Globus pallidus (tissue), 1 donor: ENCODE results near the gene PLIN1.
"Not testable (repeated sequence)": the region's sequence is repeated elsewhere in the genome, so short reads cannot be mapped to it uniquely, and the experiment has no call there.

Experiments
- DNase-seq: peaks from one replicate; pipeline ENCODE4 v3.0.0-alpha.2; 2015; ENCODE audit warnings: low spot score

PLIN1 gene, protein sequence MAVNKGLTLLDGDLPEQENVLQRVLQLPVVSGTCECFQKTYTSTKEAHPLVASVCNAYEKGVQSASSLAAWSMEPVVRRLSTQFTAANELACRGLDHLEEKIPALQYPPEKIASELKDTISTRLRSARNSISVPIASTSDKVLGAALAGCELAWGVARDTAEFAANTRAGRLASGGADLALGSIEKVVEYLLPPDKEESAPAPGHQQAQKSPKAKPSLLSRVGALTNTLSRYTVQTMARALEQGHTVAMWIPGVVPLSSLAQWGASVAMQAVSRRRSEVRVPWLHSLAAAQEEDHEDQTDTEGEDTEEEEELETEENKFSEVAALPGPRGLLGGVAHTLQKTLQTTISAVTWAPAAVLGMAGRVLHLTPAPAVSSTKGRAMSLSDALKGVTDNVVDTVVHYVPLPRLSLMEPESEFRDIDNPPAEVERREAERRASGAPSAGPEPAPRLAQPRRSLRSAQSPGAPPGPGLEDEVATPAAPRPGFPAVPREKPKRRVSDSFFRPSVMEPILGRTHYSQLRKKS

DNA sequence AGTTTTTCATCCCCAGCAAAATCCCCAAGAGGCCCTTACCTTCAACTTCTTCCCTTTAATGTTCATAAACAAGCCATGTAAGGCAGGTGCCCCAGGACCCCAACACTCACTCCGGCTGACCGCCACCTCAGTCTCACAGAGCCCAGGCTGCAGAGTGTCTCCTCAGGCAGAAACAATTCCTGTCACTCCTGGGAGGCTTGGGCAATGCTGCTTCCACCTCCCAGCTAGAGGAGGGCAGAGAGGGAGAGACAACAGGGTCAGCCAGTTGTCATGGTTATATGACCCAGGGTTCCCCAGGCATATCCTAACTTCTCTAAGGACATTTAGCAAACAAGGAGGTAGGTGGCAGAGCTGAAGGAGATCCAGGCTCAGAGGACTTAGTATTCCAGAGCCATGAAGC lies at the start of gene PLIN1:
Gene PLIN1, minus strand, starts transcription at position 156 of the 400 bp plus-strand sequence. CDS start 1,878 bp downstream, outside the sequence.
- DNase-seq, result no peak

DNA sequence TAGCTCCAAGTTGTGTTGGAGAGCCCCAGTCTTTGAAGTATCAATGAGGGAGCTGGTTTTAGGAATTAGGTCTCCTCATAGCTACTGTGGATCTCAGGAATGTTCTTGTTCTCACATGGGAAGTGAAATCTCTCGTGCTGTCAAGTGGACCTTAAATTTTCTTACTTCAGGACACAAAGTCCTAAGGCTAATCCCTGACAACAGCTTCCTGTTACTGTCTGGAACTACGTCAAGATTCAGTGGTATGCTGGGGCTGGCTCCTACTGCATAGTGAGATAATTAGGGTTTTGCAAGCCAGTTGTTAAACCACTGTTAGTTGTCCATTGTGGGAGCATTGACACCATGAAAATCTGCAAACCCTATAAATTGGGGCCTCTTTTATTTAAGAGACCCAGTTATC lies 49.1 kb upstream of the PLIN1 start:
- DNase-seq, result no peak

DNA sequence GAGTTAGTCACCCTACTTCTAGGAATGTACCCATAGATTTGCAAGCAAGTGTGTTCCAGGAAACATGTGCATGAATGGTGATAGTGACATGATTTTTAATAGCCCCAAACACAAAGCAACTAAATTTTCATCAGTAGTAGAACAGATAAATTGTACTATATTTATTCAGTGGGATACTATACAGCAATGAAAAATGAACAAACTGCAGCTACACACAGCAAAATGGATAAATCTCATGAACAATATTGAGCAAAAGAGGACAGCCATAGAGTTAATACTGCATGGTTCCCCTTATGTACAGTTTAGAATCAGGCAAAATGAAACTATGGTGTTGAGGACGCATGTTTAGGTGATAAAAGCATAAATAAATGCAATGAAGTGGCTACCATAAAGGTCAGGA lies 45.9 kb upstream of the PLIN1 start:
- DNase-seq, result no peak

DNA sequence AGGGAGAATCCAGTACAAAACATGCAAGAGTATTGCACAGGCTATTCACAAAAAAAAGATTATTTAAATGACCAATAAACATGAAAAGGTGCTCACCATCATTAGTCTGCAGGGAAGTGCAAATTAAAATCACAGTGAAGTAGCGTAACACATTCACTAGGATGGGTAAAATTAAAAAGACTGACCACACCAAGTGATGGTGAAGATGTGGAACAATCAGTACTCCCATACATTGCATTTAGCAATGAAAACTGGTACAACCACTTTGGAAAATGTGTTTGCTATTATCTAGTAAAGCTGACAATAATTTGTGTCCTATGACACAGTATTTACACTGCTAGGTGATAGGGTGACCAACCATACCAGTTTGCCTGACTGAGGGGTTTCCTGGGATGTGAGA lies 45.5 kb upstream of the PLIN1 start:
- no peak for DNase-seq

DNA sequence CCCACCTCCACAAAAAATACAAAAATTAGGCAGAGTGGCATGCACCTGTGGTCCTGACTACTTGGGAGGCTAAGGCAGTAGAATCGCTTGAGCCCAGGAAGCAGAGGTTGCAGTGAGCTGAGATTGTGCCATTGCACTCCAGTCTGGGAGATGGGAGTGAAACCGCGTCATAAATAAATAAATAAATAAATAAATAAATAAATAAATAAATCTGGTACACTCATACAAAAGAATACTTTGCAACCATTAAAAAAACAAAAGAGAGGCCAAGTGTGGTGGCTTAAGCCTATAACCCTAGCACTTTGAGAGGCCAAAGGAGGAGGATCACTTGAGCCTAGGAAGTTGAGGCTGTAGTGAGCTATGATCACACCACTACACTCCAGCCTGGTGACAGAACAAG lies 43.9 kb upstream of the PLIN1 start:
- DNase-seq, result no peak

DNA sequence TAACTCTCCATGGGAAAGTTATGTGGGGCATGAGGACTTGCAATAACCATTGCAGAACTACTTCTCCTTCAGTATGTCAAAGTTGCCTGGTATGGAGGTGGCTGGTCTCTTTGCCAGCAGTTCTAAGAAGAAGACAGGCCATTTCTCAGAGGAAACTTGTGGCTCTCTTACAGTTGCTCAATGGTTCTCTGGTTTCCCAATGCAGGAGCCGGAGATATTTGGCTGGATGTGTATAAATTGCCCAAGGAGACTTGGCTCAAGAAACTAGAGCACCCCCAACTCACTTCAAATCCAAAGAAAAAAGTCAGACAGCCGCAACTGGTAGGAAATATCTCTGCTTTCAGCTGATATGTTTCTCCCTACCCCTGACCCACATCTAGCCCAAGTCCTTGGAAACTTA lies 35.6 kb upstream of the PLIN1 start:
- DNase-seq, result no peak

DNA sequence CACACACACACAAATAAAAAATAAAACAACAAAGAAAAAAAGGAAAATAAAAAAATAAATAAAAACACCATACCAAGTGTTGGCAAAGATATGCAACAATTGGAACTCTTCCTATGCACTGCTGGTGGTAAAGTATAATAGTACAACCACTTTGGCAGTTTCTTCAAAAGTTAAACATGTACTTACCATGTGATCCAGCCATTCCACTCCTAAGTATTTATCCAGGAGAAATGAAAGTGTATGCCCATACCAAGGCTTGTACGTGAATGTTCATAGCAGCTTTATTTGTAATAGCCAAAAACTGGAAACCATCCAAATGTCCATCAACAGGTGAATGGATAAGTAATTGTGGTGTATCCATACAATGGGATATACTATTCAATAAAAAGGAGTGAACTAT lies 28.4 kb upstream of the PLIN1 start:
- no peak for DNase-seq

DNA sequence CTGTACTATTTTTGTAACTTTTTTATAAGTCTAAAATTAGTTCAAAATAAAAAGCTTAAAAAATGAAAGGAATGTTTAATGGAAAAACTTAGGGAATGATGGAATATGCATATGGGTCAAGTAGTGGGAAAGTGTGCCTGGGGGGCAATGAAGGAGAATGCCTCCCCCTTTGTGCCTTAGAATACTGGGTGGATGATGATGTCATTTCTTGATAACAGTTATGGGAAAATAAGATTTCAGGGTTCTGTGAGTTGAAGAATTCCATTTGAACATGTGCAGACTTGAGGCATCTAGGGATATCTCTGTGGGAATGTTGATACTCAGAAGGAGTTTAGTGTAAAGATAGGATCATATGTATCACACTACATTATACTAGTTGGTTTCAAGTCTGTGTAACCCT lies 25.2 kb upstream of the PLIN1 start:
- no peak for DNase-seq

DNA sequence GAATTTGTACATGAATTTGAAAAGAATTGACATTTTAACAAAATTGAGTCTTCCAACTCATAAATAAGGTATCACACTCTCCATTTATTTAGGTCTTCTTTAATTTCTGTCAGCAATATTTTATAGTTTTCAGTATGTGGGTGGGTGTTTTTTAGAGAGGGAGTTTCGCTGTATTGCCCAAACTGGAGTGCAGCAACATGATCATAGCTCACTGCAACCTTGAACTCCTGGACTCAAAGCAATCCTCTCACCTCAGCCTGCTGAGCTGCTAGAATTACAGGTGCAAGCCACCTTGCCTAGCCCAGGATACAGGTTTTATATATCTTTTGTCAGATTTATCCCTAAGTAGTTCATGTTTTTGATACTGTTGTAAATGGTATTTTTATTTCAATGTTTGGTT lies 16.0 kb upstream of the PLIN1 start:
- DNase-seq, result no peak

DNA sequence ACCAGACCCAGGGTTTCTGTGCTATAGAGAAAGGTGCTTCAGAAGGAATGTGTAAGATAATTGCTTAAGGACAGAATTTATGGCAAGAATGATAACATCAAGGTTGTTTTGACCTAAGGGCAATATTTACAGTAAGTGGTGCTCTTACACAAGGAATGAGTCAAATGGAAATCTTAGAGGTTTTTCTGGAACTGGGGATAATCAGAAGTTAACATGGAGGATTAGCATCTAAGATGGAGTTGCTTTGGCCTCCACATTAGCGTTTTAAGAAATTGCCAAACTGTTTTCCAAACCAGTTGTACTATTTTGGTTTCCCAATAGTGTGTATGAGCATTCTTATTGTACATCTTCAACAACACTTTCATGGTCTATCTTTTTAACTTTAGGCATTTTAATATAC lies 14.5 kb upstream of the PLIN1 start:
- no peak for DNase-seq

DNA sequence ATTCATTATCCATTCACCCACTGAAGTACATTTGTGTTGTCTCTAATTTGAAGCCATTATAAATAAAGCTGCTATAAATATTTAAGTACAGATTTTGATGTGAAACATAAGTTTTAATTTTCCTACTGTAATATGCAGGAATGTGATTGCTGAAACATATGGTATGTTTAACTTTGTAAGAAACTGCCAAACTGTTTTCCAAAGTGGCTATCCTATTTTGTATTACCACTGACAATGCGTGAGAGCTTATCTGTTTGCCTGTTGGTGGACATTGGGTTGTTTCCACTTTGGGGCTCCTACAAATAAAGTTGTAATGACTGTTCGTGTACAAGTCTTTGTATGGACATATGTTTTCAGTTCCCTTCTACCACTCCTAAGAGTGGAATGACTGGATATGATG lies 13.9 kb upstream of the PLIN1 start:
- no peak for DNase-seq

DNA sequence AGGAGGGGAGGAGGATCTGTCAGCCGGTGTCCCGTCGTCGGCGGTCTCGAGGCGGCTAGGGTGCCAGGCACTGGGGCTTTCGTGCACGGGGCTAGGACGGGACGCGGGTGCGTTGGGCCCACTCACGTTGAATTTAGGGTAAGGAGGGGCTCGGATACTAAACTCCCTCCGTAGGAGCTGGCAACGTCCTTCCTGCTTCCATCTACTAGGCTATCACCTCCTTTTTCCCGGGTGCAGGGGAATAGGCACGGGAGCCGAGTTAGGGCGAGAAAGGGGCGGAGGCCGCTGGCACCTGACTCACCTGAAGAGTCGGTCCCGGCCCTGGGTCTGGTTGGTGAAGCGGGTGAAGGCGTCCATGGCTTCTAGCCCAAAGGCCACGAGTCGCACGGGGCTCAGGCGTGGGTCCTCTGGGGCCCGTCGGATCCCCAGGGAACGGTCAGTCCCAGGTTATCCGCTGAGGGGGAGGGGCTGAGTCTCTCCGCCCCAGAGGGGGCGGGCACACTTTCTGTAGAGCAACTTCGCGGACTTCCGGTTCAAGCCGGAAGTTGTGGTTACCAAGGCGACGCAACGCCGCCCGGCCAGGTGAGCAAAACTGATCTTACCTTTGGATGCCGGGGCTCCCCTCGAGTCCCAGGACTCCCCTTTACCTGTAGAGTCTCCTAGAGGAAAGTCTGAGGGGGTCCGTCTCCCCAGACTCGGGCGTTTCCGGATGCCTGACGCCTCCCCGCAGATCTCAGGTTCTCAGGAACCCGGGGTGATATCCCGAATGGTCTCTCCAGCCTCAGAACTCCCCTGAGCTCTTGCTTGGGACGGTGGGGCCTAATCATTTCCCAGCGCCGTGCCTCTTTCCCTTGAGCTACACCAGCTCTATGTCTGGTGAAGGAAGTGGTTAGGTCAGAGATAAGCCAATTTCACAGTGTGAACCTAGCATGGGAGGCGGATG lies 11.4 kb upstream of the PLIN1 start, which contains the start of the genes PEX11A and WDR93:
Gene PEX11A, minus strand, starts transcription at position 479 of the 943 bp plus-strand sequence. Its CDS starts 122 bp downstream, at position 357.
Gene WDR93, plus strand, starts transcription at position 536 of the 943 bp plus-strand sequence. CDS start 10,936 bp downstream, outside the sequence.
- peak; percentile 57 for DNase-seq

DNA sequence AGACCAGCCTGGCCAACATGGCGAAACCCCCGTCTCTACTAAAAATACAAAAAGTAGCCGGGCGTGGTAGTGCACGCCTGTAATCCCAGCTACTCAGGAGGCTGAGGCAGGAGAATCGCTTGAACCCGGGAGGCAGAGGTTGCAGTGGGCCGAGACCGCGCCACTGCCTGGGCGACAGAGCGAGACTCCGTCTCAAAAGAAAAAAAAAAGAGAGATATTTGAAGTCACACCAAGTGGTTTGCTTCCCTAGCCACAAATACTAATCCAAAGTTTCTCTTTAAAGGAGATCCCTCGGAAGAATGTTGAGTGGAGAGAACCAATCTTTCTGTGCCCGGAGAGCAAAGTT lies 10.7 kb upstream of the PLIN1 start:
- not testable (repeated sequence) for DNase-seq

DNA sequence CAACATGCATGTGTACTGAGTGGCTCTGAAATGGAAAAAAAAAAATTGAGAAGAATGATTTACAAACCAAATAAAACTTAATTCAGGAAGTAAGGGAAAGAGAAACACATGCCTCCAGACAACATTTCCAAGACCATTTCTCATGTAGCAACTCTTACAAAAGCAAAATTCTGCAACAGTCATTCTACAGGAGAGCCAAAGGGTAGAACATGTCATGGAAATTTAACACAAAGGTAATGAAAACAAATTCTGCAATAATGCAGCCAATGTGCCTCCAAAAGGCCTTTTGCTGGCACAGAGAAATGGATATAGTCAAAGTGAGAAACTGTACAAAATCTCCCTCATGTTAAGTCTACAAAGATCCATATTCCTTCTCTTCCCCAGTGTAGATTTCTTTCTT lies 7.4 kb upstream of the PLIN1 start:
- no peak for DNase-seq

DNA sequence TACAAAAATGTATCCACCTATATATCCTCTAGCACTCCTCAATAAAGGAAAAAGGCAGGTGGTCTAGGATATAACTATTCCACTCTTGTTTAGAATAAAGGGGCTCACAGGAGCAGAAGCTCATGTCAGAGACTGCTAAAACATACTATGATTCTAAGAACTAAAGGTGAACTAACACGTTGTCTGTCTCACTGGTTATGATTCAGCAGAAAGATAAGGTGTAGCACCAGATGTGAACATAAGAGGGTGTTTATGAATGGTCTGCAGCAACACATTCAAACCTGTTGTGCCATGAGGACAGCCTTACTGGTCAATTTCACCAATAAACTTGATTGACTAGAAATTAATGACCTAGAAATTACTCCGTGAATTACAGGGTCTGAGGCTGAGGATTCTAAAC lies 6.8 kb upstream of the PLIN1 start:
- no peak for DNase-seq

DNA sequence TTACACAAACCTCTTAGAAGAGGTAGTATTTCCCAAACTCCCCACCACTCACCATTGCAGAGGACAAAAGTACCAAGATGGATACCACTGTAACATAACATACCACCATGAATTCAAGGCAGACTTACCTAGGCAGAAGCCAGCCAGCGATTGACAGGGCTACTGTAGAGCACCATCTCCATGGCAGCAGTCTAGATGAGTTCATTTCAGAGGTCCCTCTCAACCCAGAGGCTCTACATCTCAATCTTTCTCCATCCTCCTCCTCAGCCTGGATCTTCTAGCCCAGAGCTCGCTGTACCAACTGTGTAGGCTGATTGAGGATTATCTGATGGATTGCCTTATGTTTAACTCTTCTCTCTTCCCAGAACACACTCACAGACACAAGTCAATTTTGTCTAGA lies 2.0 kb upstream of the PLIN1 start:
- no peak for DNase-seq

DNA sequence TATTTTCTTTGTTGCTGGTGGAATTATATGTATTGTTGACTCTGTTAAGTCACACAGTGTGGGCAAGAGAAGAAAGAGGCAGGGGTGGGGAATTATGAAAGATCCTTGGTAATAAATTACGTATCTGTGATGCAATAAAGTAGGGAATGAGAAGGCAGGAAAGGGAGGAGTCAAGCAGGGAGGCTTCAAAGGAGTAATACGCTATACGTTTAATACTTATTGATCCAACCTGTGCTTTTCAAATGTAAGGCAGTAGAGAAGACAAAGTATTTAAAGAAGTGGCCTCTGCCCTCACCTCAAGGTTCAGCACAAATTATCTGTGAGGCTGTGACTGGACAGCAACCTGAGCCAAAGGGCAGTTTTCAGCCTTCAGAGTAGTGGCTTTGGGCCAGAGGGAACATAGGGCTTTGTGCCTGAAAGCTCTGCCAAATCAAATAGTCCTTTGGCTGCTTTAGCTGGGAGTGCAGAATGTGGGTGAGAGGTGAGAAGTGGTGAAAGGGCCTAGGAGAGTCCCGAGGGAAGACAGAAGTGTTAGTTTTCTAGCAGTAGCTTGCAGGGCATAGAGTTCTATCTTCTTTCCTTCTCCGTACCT lies 1.2 kb upstream of the PLIN1 start:
- DNase-seq, result peak; percentile 62

DNA sequence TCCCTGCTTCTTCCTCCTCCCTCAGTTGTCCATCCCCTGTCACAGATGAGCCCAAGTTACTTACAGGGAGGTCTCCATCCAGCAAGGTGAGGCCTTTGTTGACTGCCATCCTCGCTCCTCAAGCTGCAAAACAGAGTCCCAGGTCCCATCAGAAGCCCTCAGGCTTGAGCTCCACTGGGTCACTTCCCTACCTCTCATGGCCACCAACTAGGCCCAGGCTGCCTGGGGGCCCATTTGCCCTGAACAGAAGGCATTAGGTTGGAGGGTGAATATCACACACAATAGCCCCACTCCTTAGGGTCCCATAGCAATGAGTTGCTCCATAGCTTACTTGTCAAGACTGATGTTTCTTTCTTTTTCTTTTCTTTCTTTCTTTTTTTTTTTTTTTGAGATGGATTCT lies 1.8 kb downstream of the PLIN1 start:
- no peak for DNase-seq

DNA sequence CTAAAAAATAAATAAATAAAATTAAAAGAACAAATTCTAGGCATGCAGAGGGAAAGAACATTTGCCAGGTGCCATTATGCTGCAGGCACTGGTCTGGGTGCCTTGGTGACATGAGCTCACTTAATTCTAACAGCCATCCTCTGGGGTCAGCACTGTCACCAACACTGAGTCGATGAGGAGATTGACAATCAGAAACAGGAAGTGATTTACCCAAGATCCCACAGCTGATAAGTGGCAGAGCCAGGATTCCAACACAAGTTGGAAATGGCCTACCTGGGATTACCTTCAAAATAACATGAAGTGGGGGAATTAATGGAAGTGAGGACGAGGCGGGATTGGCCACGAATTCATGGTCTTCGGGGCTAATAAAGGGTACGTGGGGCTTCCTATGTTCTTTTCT lies 3.6 kb downstream of the PLIN1 start:
- no peak for DNase-seq

DNA sequence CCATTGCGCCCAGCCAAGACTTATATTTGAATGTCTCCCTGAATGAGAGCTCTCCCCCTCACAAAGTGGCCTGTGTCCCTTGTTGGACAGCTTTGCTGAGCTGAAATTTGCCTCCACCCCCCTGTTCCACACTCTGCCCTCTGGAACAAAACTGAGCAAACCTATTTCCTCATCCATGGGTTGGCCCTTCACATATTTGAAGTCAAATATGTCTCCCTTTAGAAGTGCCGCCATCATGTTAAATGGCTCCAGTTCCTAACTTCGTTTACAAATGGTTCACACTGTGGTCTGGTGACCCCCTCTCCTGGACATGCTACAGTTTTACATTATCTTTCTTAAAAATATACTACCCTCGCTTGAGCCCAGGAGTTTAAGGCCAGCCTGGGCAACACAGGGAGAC lies 4.6 kb downstream of the PLIN1 start:
- no peak for DNase-seq

DNA sequence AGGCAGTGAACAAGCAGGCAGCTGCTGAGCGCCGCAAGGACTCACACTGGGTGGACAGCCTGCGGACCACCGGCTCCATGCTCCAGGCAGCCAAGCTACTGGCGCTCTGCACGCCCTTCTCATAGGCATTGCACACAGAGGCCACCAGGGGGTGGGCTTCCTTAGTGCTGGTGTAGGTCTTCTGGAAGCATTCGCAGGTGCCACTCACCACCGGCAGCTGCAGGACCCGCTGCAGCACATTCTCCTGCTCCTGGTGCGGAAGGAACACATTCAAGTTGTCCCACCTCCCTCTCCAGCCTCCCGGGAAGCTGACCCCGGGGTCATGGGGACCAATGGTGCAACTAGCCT lies 6.0 kb downstream of the PLIN1 start:
- DNase-seq, result no peak
